ENCODE measurements around the gene RNLS.

GRCh38 chr10:88386204-88386788 is 196.8 kb downstream of the RNLS start:
- TF ChIP-seq CHD2 (IDR thresholded peaks at IDR 0.05; ENCODE audit: low read length, partially characterized antibody) = no peak
- no peak for TF ChIP-seq MYC (IDR thresholded peaks at IDR 0.05; ENCODE audit: borderline replicate concordance, low read length)
- no peak for TF ChIP-seq CHD4 (IDR thresholded peaks at IDR 0.05; ENCODE audit: borderline replicate concordance)
- no peak for TF ChIP-seq CTCF (IDR thresholded peaks at IDR 0.05)
- no peak for TF ChIP-seq HOXA7 (CRISPR knock-in tag; IDR thresholded peaks at IDR 0.05)
- TF ChIP-seq MAX (IDR thresholded peaks at IDR 0.05) = no peak
- TF ChIP-seq JUNB (IDR thresholded peaks at IDR 0.05) = no peak
- no peak for TF ChIP-seq POLR2AphosphoS2 (conservative IDR thresholded peaks at IDR 0.05; ENCODE audit: low read length)
- TF ChIP-seq FOXS1 (CRISPR knock-in tag; IDR thresholded peaks at IDR 0.05) = no peak
- TF ChIP-seq POLR2A (IDR thresholded peaks at IDR 0.05; ENCODE audit: low read length) = no peak
- TF ChIP-seq RCOR1 (IDR thresholded peaks at IDR 0.05; ENCODE audit: low read depth, low read length) = no peak
- no peak for TF ChIP-seq SMC3 (IDR thresholded peaks at IDR 0.05)
- no peak for TF ChIP-seq MAFK (IDR thresholded peaks at IDR 0.05; ENCODE audit: partially characterized antibody)
- TF ChIP-seq EP300 (IDR thresholded peaks at IDR 0.05) = no peak
